ENCODE data around the gene PPAN. TPM values are rescaled to one million over a fixed set of nuclear protein-coding genes. Genes with fewer than 3 reads are reported as not detected.

Gene PPAN
- total RNA-seq, 5 donors from 2014 or later (not counting 1 experiment from before 2014, with no cell fraction given), result 89.3 to 140 (median 123) TPM

- Histone ChIP-seq H3K27ac (ENCODE audit: low read length) (peak within 1 kb of the TSS; percentile 83), H3K4me1 (ENCODE audit: control insufficient read depth in 1 of 2, extremely low read depth in 1 of 2, insufficient read depth in 2 of 2, low read length in 2 of 2) (peaks cover 0 to 20% of the 10 kb centered on the region in 2 experiments), H3K27me3 (replicated peaks in 1 of 2; ENCODE audit: control insufficient read depth in 2 of 2, extremely low read depth in 1 of 2, insufficient read depth in 2 of 2, low read length in 1 of 2) (peaks cover 0 to 3% of the 10 kb centered on the region in 2 experiments), H3K9me3 (no peaks in the 10 kb centered on the region), H3K4me3 (ENCODE audit: control insufficient read depth in 1 of 2, extremely low read depth in 1 of 2, low read length in 1 of 2) (peak within 1 kb of the TSS; percentile 92 to 100), H3K36me3 (ENCODE audit: control insufficient read depth in 2 of 2, extremely low read depth in 1 of 2, insufficient read depth in 1 of 2, low read length in 1 of 2) (peaks cover 0 to 13% of the 10 kb centered on the region in 2 donors)
- Mint-ChIP-seq H3K4me1 (peaks cover 5 to 13% (median 11%) of the 10 kb centered on the region in 3 donors), H3K27me3 (no peaks in the 10 kb centered on the region), H3K27ac (peak within 1 kb of the TSS; percentile 76 to 86), H3K9me3 (no peaks in the 10 kb centered on the region), H3K36me3 (peaks cover 14% of the 10 kb centered on the region), H3K4me3 (peak within 1 kb of the TSS; percentile 85 to 86 (median 85))
- ChIA-PET CTCF (interaction anchor here in 1 of 2 donors (0.6 kb wide), 1 partner anchor 16 kb away, joined by 3 read pairs; no protein-coding TSS in a partner anchor), POLR2A (interaction anchor here in 1 of 2 donors (0.7 kb wide), 1 partner anchor 320 kb away, joined by 3 read pairs; no protein-coding TSS in a partner anchor)
- ATAC-seq (replicated peaks in 1 of 4) (peak; percentile 93 to 97 (median 95)), DNase-seq (peak; percentile 58 to 92 (median 78))
- whole genome bisulfite sequencing (ENCODE audit: insufficient coverage), result 3% methylated on average over 65 of the region's 81 CpGs
Measured at GRCh38 chr19:10085641-10086590, 20.2 kb upstream of the PPAN start, which contains the start of gene SHFL. Gene SHFL (plus strand): TSS chr19:10086317. CDS start chr19:10086428, 111 bp downstream.

GRCh38 chr19:10086591-10087192 lies 19.5 kb upstream of the PPAN start:
- Histone ChIP-seq H3K36me3 (ENCODE audit: control insufficient read depth in 2 of 2, extremely low read depth in 1 of 2, insufficient read depth in 1 of 2, low read length in 1 of 2) (peaks cover 7 to 18% of the 10 kb centered on the region in 2 donors), H3K27me3 (replicated peaks in 1 of 2; ENCODE audit: control insufficient read depth in 2 of 2, extremely low read depth in 1 of 2, insufficient read depth in 2 of 2, low read length in 1 of 2) (peaks cover 0 to 3% of the 10 kb centered on the region in 2 experiments), H3K4me3 (ENCODE audit: control insufficient read depth in 1 of 2, extremely low read depth in 1 of 2, low read length in 1 of 2) (peak overlapping the region; percentile 92 to 100), H3K4me1 (ENCODE audit: control insufficient read depth in 1 of 2, extremely low read depth in 1 of 2, insufficient read depth in 2 of 2, low read length in 2 of 2) (peaks cover 0 to 25% of the 10 kb centered on the region in 2 experiments), H3K27ac (ENCODE audit: low read length) (peak overlapping the region; percentile 83), H3K9me3 (no peaks in the 10 kb centered on the region)
- WGBS (ENCODE audit: insufficient coverage), result 4% methylated on average over 11 of the region's 43 CpGs
- Mint-ChIP-seq H3K4me1 (peaks cover 6 to 16% (median 11%) of the 10 kb centered on the region in 3 donors), H3K27ac (peak overlapping the region; percentile 69 to 84), H3K27me3 (no peaks in the 10 kb centered on the region), H3K36me3 (peaks cover 17% of the 10 kb centered on the region), H3K4me3 (peak overlapping the region; percentile 85 to 86 (median 85)), H3K9me3 (no peaks in the 10 kb centered on the region)
- POLR2A ChIA-PET, result interaction anchor here in 1 of 2 donors (0.7 kb wide), 1 partner anchor 319 kb away, joined by 3 read pairs; no protein-coding TSS in a partner anchor
- CTCF ChIA-PET, result no interaction called here
- DNase-seq (peak in 10 of 35 experiments; percentile 13 to 54 (median 32)), ATAC-seq (replicated peaks in 1 of 4) (no peak)

GRCh38 chr19:10087296-10088061 lies 18.7 kb upstream of the PPAN start:
- Histone ChIP-seq H3K4me3 (ENCODE audit: control insufficient read depth in 1 of 2, extremely low read depth in 1 of 2, low read length in 1 of 2) (peak overlapping the region; percentile 92 to 100), H3K27me3 (replicated peaks in 1 of 2; ENCODE audit: control insufficient read depth in 2 of 2, extremely low read depth in 1 of 2, insufficient read depth in 2 of 2, low read length in 1 of 2) (peaks cover 0 to 3% of the 10 kb centered on the region in 2 experiments), H3K4me1 (ENCODE audit: control insufficient read depth in 1 of 2, extremely low read depth in 1 of 2, insufficient read depth in 2 of 2, low read length in 2 of 2) (peaks cover 0 to 25% of the 10 kb centered on the region in 2 experiments), H3K27ac (ENCODE audit: low read length) (peak overlapping the region; percentile 83), H3K9me3 (no peaks in the 10 kb centered on the region), H3K36me3 (ENCODE audit: control insufficient read depth in 2 of 2, extremely low read depth in 1 of 2, insufficient read depth in 1 of 2, low read length in 1 of 2) (peaks cover 10 to 25% of the 10 kb centered on the region in 2 donors)
- DNase-seq (no peak), ATAC-seq (replicated peaks in 1 of 4) (no peak)
- H3K9me3 Mint-ChIP-seq, result no peaks in the 10 kb centered on the region
- ChIA-PET CTCF (no interaction called here), POLR2A (no interaction called here)
- WGBS (ENCODE audit: insufficient coverage), result 94% methylated on average over 5 of the region's 18 CpGs
- no peaks in the 10 kb centered on the region for H3K27me3 Mint-ChIP-seq
- peaks cover 23% of the 10 kb centered on the region for H3K36me3 Mint-ChIP-seq
- peak overlapping the region; percentile 85 to 86 (median 85) for H3K4me3 Mint-ChIP-seq
- peaks cover 9 to 19% (median 13%) of the 10 kb centered on the region in 3 donors for H3K4me1 Mint-ChIP-seq
- peak overlapping the region; percentile 69 to 84 for H3K27ac Mint-ChIP-seq

- H3K4me3 ChIP-seq (ENCODE audit: control insufficient read depth in 1 of 2, extremely low read depth in 1 of 2, low read length in 1 of 2), result no peak overlapping the region
- H3K36me3 ChIP-seq (ENCODE audit: control insufficient read depth in 2 of 2, extremely low read depth in 1 of 2, insufficient read depth in 1 of 2, low read length in 1 of 2), result peaks cover 10 to 37% of the 10 kb centered on the region in 2 donors
- Mint-ChIP-seq H3K27ac (peak overlapping the region in 1 of 2 donors; percentile 65), H3K27me3 (no peaks in the 10 kb centered on the region), H3K4me1 (peaks cover 9 to 21% (median 16%) of the 10 kb centered on the region in 3 donors), H3K9me3 (no peaks in the 10 kb centered on the region), H3K4me3 (no peak overlapping the region), H3K36me3 (peaks cover 33% of the 10 kb centered on the region)
- WGBS (ENCODE audit: insufficient coverage), result 100% methylated on average over 2 of the region's 6 CpGs
- peaks cover 0 to 25% of the 10 kb centered on the region in 2 experiments for H3K4me1 ChIP-seq (ENCODE audit: control insufficient read depth in 1 of 2, extremely low read depth in 1 of 2, insufficient read depth in 2 of 2, low read length in 2 of 2)
- H3K27ac ChIP-seq (ENCODE audit: low read length), result no peak overlapping the region
- POLR2A ChIA-PET, result no interaction called here
- ATAC-seq (replicated peaks in 1 of 4) (no peak), DNase-seq (no peak)
- H3K27me3 ChIP-seq (replicated peaks in 1 of 2; ENCODE audit: control insufficient read depth in 2 of 2, extremely low read depth in 1 of 2, insufficient read depth in 2 of 2, low read length in 1 of 2), result peaks cover 0 to 3% of the 10 kb centered on the region in 2 experiments
- CTCF ChIA-PET, result no interaction called here
- no peaks in the 10 kb centered on the region for H3K9me3 ChIP-seq
Measured at GRCh38 chr19:10088949-10089554, 17.1 kb upstream of the PPAN start.

GRCh38 chr19:10089801-10090375 lies 16.3 kb upstream of the PPAN start:
- H3K27ac Mint-ChIP-seq, result peak overlapping the region in 1 of 2 donors; percentile 41
- H3K27me3 Mint-ChIP-seq, result no peaks in the 10 kb centered on the region
- Histone ChIP-seq H3K4me3 (ENCODE audit: control insufficient read depth in 1 of 2, extremely low read depth in 1 of 2, low read length in 1 of 2) (no peak overlapping the region), H3K9me3 (no peaks in the 10 kb centered on the region), H3K27me3 (replicated peaks in 1 of 2; ENCODE audit: control insufficient read depth in 2 of 2, extremely low read depth in 1 of 2, insufficient read depth in 2 of 2, low read length in 1 of 2) (peaks cover 0 to 3% of the 10 kb centered on the region in 2 experiments), H3K27ac (ENCODE audit: low read length) (no peak overlapping the region), H3K4me1 (ENCODE audit: control insufficient read depth in 1 of 2, extremely low read depth in 1 of 2, insufficient read depth in 2 of 2, low read length in 2 of 2) (peaks cover 0 to 25% of the 10 kb centered on the region in 2 experiments), H3K36me3 (ENCODE audit: control insufficient read depth in 2 of 2, extremely low read depth in 1 of 2, insufficient read depth in 1 of 2, low read length in 1 of 2) (peaks cover 10 to 37% of the 10 kb centered on the region in 2 donors)
- WGBS (ENCODE audit: insufficient coverage), result 96% methylated on average over 14 of the region's 15 CpGs
- H3K36me3 Mint-ChIP-seq, result peaks cover 33% of the 10 kb centered on the region
- POLR2A ChIA-PET, result interaction anchor here in 1 of 2 donors (0.6 kb wide), 1 partner anchor 23 kb away, joined by 3 read pairs; no protein-coding TSS in a partner anchor
- CTCF ChIA-PET, result no interaction called here
- DNase-seq (no peak), ATAC-seq (replicated peaks in 1 of 4) (no peak)
- H3K9me3 Mint-ChIP-seq, result no peaks in the 10 kb centered on the region
- peak overlapping the region in 1 of 3 donors; percentile 21 for H3K4me3 Mint-ChIP-seq
- peaks cover 9 to 21% (median 16%) of the 10 kb centered on the region in 3 donors for H3K4me1 Mint-ChIP-seq

All from T-cell (primary cell).